DMS 273 treated with DMSO at 0.1 percent for 48 hours (cell line): Measurements from ENCODE around the gene SLC12A7.
"Not testable (repeated sequence)": the region's sequence is repeated elsewhere in the genome, so short reads cannot be mapped to it uniquely, and the experiment has no call there.

Source experiments
- DNase-seq: peaks from one replicate; lab custom pipeline; 2025; lab: John Stamatoyannopoulos, UW

SLC12A7 gene

DNA sequence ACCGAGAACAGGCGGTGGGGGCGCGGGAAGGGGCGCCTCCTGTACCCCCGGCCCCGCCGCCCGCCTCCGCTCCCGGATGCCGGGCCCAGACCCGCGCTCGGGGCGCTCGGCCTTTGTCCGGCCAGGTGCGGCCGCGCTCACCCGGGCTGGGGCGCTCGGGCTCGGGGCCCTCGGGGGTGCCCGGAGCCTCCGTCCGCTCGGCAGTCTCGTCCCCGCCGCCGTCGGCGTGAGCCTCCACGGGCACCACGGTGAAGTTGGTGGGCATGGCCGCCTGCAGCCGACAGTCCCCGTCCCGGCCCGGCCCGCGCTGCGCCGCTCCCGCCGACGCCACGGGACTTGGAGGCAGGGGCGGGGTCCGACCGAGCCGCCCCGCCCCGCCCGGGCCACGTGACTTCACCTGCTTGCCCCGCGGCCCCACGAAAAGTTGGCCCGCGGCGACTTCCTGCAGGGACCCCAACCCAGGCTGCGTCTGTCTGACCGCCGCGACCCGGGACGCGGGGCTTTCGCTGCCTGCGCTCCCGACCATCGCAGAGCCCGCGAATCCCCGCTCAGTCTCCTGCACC, at the start of gene SLC12A7:
Gene SLC12A7 (minus strand): TSS at position 337 of the 563 bp plus-strand sequence. CDS start 72 bp downstream, at position 265.
- DNase-seq = no peak

DNA sequence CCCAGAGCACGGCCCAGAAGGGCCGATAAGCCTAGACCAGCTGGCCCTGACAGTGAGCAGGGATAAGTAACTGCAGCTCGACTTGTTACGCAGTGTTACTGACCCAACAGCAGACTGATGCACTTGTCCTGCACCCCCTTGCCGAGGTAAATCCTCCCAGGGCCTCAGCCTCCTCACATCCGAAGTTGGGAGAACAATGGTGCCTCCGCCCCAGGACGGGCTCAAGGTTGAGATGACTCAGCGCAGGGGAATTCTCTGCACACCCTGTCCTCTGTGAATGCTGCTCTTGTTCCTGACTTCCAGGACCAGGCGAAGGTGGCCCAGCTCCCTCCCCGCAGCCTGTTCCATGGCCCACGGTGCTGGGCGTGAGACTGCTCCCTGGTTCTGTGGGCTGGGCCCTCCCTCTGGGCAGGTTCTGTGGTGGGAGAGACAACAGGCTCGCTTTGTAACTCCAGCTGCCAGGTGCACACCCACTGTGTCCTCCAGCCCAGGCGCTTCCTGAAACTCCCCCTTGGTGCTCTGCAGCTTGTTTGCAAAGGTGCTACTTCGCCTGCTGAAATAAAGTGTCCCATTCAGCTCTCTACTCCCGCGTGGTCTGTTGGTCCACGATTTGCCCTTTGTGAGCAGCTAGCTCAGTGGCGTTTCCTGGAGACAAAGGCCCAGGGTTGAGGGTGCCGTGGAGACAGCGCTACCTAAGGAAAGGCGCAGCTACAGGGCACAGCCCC, 49.4 kb upstream of the SLC12A7 start:
- DNase-seq = no peak

DNA sequence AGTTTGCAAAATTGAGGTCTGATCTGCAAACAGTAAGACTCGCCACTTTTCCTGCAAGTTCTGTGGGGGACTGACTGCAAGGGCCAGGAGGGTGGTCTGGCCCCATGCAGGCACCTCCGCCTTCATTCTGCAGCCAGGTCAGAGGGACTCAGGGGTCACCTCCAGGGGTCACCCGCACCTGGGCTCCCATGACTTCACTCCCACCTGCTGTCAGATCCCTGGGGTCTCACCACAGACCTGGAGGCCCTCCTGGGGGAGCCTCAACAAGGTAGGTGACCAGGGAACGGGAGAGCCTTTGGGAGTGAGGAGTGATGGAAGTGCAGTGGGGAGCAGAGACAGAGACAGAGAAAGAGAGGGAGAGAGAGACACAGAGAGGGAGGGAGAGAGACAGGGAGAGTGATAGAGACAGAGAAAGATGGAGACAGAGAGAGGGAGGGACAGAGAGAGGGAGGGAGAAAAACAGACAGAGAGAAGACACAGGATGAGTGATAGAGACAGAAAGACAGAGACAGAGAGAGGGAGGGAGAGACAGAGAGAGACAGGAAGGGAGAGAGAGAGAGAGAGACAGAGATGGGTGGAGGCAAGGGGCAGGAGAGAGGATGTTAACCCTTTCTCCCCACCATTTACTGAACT, 48.0 kb upstream of the SLC12A7 start:
- no peak for DNase-seq

DNA sequence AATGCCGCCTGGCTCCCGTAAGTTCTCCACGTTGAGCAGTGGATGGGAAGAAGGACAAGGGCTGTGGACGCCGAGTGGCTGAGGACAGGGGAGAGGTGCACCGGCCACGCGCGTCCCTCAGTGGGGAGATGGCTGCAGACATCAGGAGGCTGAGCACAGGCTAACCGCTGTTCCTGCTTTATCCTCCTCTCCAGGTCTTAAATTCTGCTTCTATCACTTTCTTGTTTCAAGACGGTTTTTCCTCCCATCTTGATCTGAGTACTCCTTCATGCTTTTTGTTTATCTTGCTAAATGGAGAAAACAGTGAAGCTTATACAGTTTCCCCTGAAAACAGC, 47.4 kb upstream of the SLC12A7 start:
- no peak for DNase-seq

DNA sequence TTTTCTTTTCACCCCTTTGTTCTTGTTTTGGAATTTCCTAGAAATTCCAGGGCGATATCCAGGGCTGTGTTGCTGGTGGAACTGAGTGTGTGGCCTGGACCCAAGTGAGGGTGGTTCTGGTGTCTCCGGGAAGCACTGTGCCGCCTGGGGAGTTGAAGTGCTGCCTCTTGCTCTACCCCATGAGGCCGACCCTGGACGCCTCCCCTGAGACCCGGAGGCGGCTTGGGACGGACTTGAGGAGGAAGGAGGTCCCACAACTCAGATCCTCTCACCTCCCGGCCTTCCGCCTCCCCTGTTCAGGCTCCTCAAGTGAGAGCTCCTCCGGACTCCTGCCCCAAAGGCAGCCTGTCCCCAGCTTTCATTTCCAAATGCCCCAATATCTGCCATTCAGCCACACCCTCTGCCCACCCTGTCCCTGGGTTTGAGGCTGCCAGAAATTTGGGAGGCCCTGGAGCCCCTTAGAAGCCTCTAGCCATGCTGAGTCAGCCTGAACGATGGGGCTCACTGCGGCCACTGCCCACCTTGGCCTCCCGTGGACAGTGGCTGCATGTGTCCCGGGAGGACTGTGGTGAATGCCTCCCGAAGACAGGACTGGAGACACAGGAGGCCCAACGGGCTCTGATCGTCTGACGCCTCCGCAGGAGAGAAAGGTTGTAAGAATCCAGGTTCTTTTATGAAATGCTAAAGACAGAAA, 46.9 kb upstream of the SLC12A7 start:
- DNase-seq = no peak

DNA sequence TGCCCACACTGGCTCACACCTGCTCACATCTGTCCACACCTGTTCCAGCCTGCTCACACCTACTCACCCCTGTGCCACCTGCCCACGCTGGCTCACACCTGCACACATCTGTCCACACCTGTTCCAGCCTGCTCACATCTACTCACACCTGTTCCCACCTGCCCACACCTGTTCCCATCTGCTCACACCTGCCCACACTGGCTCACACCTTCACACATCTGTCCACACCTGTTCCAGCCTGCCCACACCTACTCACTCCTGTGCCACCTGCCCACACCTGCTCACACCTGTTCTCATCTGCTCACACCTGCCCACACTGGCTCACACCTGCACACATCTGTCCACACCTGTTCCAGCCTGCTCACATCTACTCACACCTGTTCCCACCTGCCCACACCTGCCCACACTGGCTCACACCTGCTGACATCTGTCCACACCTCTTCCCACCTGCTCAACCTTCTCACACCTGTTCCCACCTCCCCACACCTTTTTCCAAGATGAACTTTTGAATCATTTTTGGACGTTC, 45.7 kb upstream of the SLC12A7 start:
- DNase-seq = not testable (repeated sequence)

DNA sequence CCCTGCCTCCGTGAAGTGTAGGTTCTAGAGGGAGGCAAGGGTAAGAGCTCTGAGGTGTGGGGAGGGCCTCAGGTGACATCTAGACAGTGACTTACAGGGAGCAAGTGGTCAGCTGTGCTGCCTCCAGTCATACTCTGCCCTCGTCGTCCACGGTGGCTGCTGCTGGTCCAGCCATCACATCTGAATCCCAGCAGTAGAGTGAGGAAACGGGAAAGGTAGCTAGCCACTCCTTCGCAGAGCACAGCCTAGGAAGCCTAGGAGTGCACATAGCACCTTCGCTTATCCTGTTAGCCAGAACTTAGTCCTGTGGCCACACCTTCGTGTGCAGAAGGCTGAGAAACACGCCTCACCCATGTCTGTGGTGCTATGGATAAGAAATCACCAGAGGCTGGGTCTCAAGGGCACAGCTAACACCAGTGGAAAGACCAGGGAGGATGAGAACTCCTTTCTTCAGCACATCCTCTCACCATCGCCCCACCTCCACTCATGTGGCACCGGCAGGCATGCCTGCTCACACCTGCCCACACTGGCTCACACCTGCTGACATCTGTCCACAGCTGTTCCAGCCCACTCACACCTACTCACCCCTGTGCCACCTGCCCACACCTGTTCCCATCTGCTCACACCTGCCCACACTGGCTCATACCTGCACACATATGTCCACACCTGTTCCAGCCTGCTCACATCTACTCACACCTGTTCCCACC, 45.0 kb upstream of the SLC12A7 start:
- DNase-seq = no peak

DNA sequence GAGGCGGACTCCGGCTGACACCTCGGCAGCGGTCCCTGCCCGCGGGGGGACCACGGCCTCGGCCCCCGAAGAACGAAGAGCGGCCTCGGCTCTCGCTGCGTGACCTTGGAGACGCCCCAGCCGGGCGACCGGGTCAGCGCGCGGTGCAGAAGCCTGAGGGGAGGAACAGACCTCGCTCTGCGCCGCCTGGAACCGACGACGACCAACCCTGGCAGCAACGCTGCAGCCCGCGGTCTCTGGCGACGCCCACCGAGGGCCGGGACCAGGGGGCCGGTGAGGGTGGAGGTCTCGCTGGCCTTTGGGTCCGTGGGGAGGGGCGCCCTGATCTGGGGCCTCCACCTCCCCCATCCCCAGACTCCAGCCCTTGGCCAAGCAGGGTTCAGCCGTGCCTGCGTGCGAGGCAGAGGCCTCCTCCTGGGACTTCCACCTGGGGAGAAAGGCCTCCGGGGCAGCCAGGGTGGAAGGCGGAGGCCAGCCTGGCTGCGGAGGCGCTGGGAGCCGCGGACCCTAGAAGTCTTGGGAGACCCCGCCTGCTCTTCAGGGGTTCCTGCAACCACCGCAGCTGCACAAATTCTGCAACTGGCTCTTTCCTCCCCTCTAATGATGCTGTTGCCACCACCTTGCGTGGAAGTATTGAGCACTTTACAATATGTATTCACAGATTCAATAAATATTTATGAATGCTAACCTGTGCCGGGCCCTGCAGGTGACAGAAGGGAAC, 44.3 kb upstream of the SLC12A7 start:
- DNase-seq = no peak

DNA sequence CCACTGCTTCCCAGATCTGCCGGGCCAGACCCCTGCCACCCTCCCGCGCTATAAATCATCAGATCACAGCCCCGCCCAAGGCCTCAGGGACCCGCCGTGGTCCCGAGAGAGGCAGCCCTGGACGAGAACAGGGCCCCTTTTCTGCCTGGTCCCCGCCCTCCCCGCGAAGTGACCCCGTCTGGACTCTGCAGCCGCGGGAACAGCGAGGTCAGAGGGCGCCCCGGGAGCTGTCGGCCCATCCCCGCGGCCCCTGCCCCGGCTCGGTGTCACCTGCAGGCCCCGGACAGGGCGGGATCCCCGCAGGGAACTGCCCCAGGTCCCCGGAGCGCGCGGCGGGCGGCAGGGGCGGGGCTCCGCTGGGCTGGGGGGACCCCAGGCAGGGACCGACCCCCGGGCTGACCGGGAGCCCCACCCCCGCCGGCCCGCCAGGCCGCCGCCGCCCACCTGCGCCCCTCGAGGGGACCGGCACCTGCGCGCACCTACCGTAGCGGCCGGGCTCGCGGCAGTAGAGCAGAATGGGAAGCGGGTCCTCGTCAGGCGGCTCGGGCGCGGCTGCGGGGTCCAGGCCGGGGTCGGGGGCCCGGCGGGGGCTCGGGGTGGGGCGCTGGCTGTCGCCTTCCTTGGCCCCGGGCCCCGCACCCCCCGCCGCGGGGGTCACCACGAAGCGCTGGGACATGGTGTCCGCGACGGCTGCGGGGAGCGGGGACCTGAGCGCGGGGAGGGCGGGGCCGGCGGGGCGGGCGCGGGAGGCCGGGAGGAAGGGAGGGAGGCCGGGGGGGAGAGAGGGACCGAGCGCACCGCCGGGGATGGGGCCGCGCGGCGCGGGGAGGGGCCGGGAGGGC, 43.5 kb upstream of the SLC12A7 start:
- no peak for DNase-seq

DNA sequence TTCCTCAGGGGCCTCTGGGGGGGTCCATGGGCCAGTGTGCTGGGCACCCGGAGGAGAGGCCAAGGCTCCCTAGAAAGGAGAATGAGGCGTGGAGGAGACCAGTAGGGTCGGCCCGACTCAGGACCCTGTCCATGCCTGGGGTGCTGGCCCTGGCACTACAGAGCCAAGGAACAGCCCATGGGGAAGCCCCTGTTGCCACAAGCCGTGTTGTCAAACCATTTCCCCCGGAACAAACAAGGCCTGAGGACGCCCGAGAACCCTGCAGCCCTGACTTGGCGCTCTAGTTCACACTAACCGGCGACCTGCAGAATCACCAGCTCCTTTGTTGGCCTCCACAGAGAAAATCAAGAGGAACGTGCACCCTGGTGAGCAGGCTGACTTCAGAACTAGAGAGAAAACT, 41.6 kb upstream of the SLC12A7 start:
- DNase-seq = no peak

DNA sequence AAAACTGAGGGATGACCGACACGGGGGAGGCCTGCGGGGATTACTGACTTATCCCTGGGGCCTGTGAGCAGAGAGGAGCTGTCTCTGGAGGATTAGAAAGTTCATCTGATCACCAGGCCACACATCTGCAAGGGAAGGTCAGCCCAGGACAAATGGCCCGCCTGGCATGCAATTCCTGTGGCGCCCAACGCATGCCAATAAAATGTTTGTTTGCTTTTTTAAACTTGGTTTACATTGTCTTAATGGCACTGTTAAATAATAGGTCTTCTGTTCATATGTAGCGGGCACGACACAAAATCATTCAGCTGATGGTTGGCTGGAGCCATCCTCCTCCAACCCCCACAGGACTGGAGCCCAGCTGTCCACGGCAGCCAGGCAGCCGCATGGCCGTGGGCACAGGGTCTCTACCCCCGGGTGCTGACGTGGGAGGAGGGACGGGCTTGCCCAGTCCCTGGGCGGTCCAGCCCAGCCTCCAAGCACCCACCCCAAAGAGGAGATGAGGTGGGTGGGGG, 41.0 kb upstream of the SLC12A7 start:
- no peak for DNase-seq

DNA sequence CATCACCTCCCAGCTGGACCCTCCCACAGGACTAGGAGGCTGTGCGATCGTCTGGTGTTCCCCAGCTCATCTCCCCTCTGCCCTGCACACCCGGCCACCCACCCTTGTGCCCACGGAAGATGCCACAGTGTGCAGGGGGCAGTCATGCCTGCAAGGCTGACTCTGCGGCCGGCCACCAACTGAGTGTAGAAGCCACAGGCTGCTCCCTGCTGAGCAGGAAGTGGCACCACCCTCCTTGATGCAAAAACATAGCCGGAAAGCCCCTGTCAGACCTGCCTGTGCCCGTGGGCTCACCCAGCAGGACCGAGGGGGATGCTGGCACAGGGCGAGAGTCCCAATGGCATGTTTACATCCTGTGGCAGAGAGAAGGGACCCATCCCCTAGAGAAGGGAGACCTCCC, 40.3 kb upstream of the SLC12A7 start:
- no peak for DNase-seq

DNA sequence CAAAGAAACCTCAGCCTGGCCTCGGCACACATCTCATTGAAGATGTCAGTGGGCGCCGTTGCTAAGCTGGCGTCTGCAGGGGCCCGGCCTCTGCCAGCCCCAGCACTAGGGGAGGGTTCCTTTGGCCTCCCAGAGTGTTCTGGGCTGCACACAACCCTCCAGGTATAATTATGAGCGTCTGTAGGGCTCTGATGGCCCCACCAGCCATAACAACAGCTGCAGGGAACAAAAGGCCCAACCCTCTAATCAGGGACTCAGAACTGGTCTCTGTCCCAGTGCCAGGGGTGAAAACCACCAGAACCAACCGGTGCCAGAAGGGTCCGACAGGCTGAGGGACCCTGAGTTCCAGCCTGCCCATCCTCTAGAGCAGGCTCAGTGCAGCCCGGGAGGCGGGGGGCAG, 39.5 kb upstream of the SLC12A7 start:
- no peak for DNase-seq

DNA sequence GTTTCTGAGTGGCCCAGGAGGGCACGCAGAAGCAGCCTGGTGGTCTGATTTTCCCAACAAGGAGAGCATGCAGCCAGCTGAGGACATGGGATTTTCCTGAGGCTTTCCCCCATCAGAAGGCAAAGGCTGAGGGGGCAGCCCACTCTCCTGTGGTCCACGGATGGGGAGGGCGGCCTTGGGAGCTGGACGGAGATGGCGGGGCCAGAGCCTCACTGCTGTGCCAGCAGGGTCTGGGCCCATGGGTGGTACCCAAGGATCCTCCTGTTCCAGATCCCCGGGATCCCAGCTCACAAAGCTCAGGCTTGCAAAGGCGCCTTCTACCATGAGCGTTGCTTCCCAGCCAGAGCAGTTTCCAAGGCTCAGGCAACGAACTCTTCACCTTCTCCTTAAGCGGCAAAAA, 39.0 kb upstream of the SLC12A7 start:
- DNase-seq = no peak

DNA sequence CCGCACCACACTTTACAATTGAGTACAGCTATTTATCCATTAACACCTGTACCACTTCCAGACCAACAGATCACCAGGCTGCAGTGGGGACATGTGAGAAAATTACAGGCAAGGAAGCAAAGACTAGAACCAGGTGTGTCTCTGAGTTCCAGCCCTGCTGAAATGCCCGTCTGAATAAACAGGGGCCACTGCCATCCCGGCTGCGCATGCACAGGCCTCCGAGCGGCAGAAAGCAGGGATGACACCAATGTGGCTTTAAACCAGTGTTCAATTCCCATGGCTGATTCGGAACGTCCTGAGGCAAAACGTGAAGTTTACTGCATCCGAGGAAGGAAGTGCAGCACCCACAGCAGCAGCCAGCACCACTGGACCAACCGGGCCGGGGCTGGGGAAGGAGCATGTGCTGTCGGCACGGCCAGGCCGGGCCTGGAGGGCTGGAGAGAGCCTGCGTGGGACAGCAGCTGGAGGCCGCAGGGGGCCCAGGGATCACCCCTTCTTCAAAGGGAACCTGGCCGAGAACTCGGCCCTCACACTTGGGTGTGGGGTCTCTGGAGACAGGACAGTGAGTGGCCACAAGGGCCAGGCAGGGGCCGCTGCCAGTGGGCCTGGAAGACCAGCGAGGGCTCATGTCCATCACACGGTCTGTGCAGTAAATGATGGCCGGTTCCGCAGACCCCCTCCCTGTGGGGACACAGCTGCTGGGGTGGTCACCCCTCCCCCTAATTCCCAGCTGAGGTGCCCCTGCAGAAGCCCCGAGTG, 33.0 kb upstream of the SLC12A7 start:
- DNase-seq = no peak

DNA sequence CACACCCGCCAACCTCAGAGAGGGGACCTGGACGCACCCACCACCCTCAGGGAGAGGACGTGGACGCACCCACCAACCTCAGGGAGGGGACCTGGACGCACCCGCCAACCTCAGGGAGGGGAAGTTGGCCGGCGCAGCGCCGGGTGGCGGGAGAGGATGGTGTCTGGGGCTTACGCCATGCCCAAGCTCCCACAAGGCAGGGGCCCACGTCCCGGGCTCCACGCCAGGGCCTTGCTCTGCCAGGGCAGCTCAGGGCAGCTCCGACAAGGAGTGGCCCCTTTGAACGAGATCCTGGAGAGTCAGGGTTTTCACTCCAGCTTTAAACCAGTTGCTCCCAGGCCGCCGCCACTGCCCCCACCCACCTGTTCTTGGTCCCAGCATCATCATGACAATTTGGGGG, 32.2 kb upstream of the SLC12A7 start:
- no peak for DNase-seq

DNA sequence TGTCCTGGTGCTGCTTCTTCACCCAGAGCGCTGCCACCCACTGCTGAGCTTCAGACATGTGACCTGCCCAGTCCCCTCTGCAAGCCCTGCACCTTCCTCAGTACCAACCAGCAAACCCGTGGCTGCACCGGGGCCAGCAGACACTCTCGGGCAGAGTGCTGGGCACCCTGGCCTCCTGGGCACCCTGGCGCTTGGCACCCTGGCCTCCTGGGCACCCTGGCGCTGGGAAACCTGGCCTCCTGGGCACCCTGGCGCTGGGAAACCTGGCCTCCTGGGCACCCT, 31.7 kb upstream of the SLC12A7 start:
- no peak for DNase-seq

DNA sequence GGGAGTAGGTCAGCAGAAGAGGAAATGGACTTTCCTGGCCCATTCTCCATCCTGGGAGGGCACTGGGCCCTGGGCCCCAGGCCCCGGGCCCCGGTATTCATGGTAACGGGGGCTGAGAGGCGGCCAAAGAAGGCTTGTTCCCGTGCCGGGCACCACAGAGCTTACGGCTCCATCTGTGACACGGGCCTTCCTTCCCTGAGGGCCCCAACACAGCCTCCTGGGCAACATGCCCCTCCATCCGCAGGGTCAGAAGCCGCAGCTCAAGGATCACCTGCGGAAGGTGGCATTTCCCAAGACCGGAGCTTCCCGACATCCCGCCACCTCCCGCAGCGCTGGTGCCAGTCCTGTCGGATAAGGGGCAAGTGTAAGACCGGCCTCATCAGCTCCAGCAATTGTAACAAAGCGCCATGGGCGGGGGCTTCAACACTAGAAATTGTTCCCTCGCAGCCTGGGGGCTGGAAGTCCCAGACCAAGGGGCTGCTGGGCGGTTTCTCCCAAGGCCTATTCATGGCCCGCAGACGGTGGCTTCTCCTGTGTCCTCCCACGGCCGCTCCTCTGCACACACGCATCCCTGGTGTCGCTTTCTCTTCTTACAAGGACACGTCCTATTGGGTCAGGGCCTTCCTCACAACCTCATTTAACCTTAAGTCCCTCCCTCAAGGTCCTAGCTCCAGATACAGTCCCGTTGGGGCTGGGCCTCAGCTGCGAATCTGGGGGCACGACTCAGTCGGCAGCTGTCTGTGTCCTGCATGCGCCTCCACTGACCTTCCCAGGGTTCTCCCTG, 31.2 kb upstream of the SLC12A7 start:
- no peak for DNase-seq

DNA sequence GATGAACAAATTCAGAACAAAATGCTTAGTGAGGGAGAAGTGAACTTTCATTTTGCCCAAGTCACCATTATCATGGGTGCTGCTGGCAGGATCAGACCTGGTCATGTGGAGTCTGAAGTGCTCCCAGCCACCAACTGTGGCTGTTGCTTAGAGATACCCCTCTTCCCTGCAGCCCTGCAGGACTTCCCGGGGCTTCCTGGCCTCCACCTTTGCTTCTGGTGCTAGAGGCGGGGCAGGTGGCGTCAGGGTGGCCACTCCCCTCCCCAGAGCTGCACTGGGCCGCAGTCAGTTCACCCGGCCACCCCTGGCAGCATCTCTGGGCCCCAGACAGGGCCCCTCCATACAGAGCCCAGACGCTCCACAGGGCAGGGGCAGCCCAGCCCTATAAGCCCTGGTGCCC, 30.0 kb upstream of the SLC12A7 start:
- DNase-seq = no peak
